Testis (tissue), 2 donors: ENCODE results near the gene ADIRF.

Source experiments
- POLR2A ChIP-seq: fragments of 450-650 bp; IDR thresholded peaks from one replicate; pipeline ENCODE4 v1.6.1; 2017; ENCODE audit warnings: antibody characterized with exemption, mild to moderate bottlenecking, moderate library complexity
- TF ChIP-seq, protein P1 (sequence below), 3 experiments: fragments of 450-650 bp in 2 of 3; fragments of 200-600 bp in 1 of 3; sonication (generic) in 1 of 3; IDR thresholded peaks; one replicate each; pipeline ENCODE4 v1.5.1; 2016 to 2019; ENCODE audit warnings: antibody characterized with exemption in 3 of 3, mild to moderate bottlenecking in 2 of 3, moderate library complexity in 1 of 3

- TF ChIP-seq, protein P1, sequence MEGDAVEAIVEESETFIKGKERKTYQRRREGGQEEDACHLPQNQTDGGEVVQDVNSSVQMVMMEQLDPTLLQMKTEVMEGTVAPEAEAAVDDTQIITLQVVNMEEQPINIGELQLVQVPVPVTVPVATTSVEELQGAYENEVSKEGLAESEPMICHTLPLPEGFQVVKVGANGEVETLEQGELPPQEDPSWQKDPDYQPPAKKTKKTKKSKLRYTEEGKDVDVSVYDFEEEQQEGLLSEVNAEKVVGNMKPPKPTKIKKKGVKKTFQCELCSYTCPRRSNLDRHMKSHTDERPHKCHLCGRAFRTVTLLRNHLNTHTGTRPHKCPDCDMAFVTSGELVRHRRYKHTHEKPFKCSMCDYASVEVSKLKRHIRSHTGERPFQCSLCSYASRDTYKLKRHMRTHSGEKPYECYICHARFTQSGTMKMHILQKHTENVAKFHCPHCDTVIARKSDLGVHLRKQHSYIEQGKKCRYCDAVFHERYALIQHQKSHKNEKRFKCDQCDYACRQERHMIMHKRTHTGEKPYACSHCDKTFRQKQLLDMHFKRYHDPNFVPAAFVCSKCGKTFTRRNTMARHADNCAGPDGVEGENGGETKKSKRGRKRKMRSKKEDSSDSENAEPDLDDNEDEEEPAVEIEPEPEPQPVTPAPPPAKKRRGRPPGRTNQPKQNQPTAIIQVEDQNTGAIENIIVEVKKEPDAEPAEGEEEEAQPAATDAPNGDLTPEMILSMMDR (IDR thresholded peaks at IDR 0.05) = no peak
- no peak for TF ChIP-seq POLR2A
Observed at GRCh38 chr10:86974484-86974883, 6.2 kb downstream of the ADIRF start.
